A549 (cell line): ENCODE results near the gene SCARB1. TPM values are rescaled to one million over a fixed set of nuclear protein-coding genes. Genes with fewer than 3 reads are reported as not detected.
A peak's percentile ranks its signal among the peaks of the same experiment; 100 is the strongest.

Experiments
- ATAC-seq, 2 experiments: fragments of 200-7000 bp in 1 of 2; fragments of >200 bp in 1 of 2; cut with Nextera tagmentation in 1 of 2; cut with Tn5 transposase in 1 of 2; 3 replicates each; pipeline versions ENCODE4 v1.8.0 to v1.9.1; 2018 to 2020; ENCODE audit warnings: mild to moderate bottlenecking in 1 of 2, moderate library complexity in 1 of 2
- CTCF ChIA-PET: fragments of 300-600 bp; sonication (Branson Sonifier 250); formaldehyde crosslinking; extraction: SDS; loops from one replicate; lab custom pipeline; 2021; ENCODE audit warnings: antibody characterized with exemption, inconsistent platforms; lab: Yijun Ruan, JAX
- POLR2A ChIA-PET: fragments of 350-600 bp; formaldehyde crosslinking; extraction: SDS; loops from one replicate; lab custom pipeline; 2021; ENCODE audit warnings: antibody characterized with exemption, inconsistent platforms; lab: Yijun Ruan, JAX
- DNase-seq, 2 experiments: peaks; one replicate each; pipeline versions ENCODE4 v3.0.0 to v3.0.0-alpha.2; 2011 to 2016; ENCODE audit warnings: low read depth in 1 of 2, low spot score in 1 of 2
- FAIRE-seq: peaks from 2 replicates; lab custom pipeline; 2011; peaks lifted over from hg19 to GRCh38; lab: Jason Lieb, UNC
- H3K27ac ChIP-seq, 2 experiments: fragments of >200 bp; sonication (Bioruptor Twin); formaldehyde crosslinking; 3 replicates each; pipeline ENCODE4 v1.5.1; 2016 to 2017
- H3K4me1 ChIP-seq: fragments of >200 bp; sonication (Bioruptor Twin); formaldehyde crosslinking; 3 replicates; pipeline ENCODE4 v1.6.1; 2016
- H3K4me2 ChIP-seq: fragments of >200 bp; sonication (Bioruptor Twin); formaldehyde crosslinking; 3 replicates; pipeline ENCODE4 v1.6.1; 2016
- H3K4me3 ChIP-seq: fragments of >200 bp; sonication (Bioruptor Twin); formaldehyde crosslinking; 3 replicates; pipeline ENCODE4 v1.5.1; 2016
- H3K9me3 ChIP-seq: fragments of >200 bp; sonication (Bioruptor Twin); formaldehyde crosslinking; 3 replicates; pipeline ENCODE4 v1.6.1; 2016
- BHLHE40 ChIP-seq: IDR thresholded peaks from 2 replicates; pipeline ENCODE4 v1.6.1; 2012; ENCODE audit warnings: low read depth, low read length, inconsistent platforms
- CBX8 ChIP-seq: fragments of 200-600 bp; sonication (generic); IDR thresholded peaks from 2 replicates; pipeline ENCODE4 v1.6.1; 2016
- CHD4 ChIP-seq: fragments of 200-600 bp; sonication (generic); IDR thresholded peaks from 2 replicates; pipeline ENCODE4 v1.6.1; 2016; ENCODE audit warnings: antibody characterized with exemption, mild to moderate bottlenecking, borderline replicate concordance
- HOXA7 ChIP-seq: fragments of 250-450 bp; sonication (Bioruptor Pico); IDR thresholded peaks from 2 replicates; pipeline ENCODE4 v1.5.0; 2020; ENCODE audit warnings: mild to moderate bottlenecking, moderate library complexity
- HOXB13 ChIP-seq: fragments of 250-450 bp; sonication (Bioruptor Pico); IDR thresholded peaks from 2 replicates; pipeline ENCODE4 v1.5.0; 2020; ENCODE audit warnings: low read depth, mild to moderate bottlenecking, moderate library complexity
- HOXB5 ChIP-seq: fragments of 250-450 bp; sonication (Bioruptor Pico); IDR thresholded peaks from 2 replicates; pipeline ENCODE4 v1.5.0; 2020; ENCODE audit warnings: mild to moderate bottlenecking, moderate library complexity
- JUNB ChIP-seq: fragments of >200 bp; sonication (Bioruptor Twin); formaldehyde crosslinking; IDR thresholded peaks from 2 replicates; pipeline ENCODE4 v1.6.1; 2016
- MAFK ChIP-seq: fragments of 450-650 bp; IDR thresholded peaks from 2 replicates; pipeline ENCODE4 v1.6.1; 2014; ENCODE audit not compliant: partially characterized antibody
- PHF8 ChIP-seq: fragments of 200-600 bp; sonication (generic); IDR thresholded peaks from 2 replicates; pipeline ENCODE4 v1.6.1; 2016; ENCODE audit warnings: low read depth, mild to moderate bottlenecking, antibody characterized with exemption, moderate library complexity, borderline replicate concordance
- POLR2A ChIP-seq: IDR thresholded peaks from 2 replicates; pipeline ENCODE4 v1.6.1; 2012; ENCODE audit warnings: mild to moderate bottlenecking, low read length
- RAD21 ChIP-seq, 2 experiments: fragments of >200 bp in 1 of 2; sonication (Bioruptor Twin) in 1 of 2; formaldehyde crosslinking in 1 of 2; IDR thresholded peaks in 1 of 2; conservative IDR thresholded peaks in 1 of 2; 2 replicates in 1 of 2; 3 replicates in 1 of 2; pipeline ENCODE4 v1.6.1; 2012 to 2018; ENCODE audit warnings: inconsistent platforms in 1 of 2
- RARB ChIP-seq: fragments of 250-450 bp; sonication (Bioruptor Pico); IDR thresholded peaks from 2 replicates; pipeline ENCODE4 v1.8.0; 2021; ENCODE audit warnings: mild to moderate bottlenecking, moderate library complexity
- RFX5 ChIP-seq: fragments of 450-650 bp; IDR thresholded peaks from 2 replicates; pipeline ENCODE4 v1.7.1; 2014; ENCODE audit warnings: antibody characterized with exemption, mild to moderate bottlenecking, moderate library complexity
- RNF2 ChIP-seq: fragments of 200-600 bp; sonication (generic); IDR thresholded peaks from 2 replicates; pipeline ENCODE4 v1.6.1; 2016; ENCODE audit warnings: low read depth, mild to moderate bottlenecking, antibody characterized with exemption, moderate library complexity, borderline replicate concordance
- SREBF2 ChIP-seq: fragments of 450-650 bp; IDR thresholded peaks from 2 replicates; pipeline ENCODE4 v1.6.1; 2014; ENCODE audit warnings: mild to moderate bottlenecking, moderate library complexity
- ZFP36 ChIP-seq: fragments of 450-650 bp; IDR thresholded peaks from 2 replicates; pipeline ENCODE4 v1.6.1; 2014; ENCODE audit warnings: borderline replicate concordance; ENCODE audit not compliant: partially characterized antibody
- ZNF302 ChIP-seq: fragments of 250-450 bp; sonication (Bioruptor Pico); IDR thresholded peaks from 2 replicates; pipeline ENCODE4 v1.9.0; 2021; ENCODE audit warnings: inconsistent platforms, mild to moderate bottlenecking, moderate library complexity
- WGBS: methylation state at CpG from one replicate; pipeline ENCODE4 v1.1.6; 2017; ENCODE audit errors: missing lambda C conversion rate; 5-methylcytosine and 5-hydroxymethylcytosine counted together
- polyA plus RNA-seq, 4 experiments: library from polyadenylated mRNA; depleted of rRNA in 3 of 4; stranded (reverse); fragments of >200 nt; fragmentation: RNase III in 1 of 4; extraction: RNeasy Plus Mini Kit Qiagen cat#74134 plus additional on column Dnase treatment in 1 of 4; gene quantifications; 2 replicates in 3 of 4; 3 replicates in 1 of 4; pipeline ENCODE4 v1.2.3, GENCODE V29; 2011 to 2017
- TF ChIP-seq, protein P1 (sequence below): fragments of >200 bp; sonication (Bioruptor Twin); formaldehyde crosslinking; IDR thresholded peaks from 3 replicates; pipeline ENCODE4 v1.5.1; 2016
- TF ChIP-seq, protein P2 (sequence below): IDR thresholded peaks from 2 replicates; pipeline ENCODE4 v1.6.1; 2012; ENCODE audit warnings: low read depth, borderline replicate concordance
- TF ChIP-seq, protein P3 (sequence below): fragments of 150-350 bp; IDR thresholded peaks from 2 replicates; pipeline ENCODE4 v1.6.1; 2014; ENCODE audit warnings: low read depth, mild to moderate bottlenecking, low read length

Gene SCARB1
- polyA plus RNA-seq, 2 of the 4 experiments (the other 2 are of a cell fraction) = 81.1 to 154 TPM

DNA sequence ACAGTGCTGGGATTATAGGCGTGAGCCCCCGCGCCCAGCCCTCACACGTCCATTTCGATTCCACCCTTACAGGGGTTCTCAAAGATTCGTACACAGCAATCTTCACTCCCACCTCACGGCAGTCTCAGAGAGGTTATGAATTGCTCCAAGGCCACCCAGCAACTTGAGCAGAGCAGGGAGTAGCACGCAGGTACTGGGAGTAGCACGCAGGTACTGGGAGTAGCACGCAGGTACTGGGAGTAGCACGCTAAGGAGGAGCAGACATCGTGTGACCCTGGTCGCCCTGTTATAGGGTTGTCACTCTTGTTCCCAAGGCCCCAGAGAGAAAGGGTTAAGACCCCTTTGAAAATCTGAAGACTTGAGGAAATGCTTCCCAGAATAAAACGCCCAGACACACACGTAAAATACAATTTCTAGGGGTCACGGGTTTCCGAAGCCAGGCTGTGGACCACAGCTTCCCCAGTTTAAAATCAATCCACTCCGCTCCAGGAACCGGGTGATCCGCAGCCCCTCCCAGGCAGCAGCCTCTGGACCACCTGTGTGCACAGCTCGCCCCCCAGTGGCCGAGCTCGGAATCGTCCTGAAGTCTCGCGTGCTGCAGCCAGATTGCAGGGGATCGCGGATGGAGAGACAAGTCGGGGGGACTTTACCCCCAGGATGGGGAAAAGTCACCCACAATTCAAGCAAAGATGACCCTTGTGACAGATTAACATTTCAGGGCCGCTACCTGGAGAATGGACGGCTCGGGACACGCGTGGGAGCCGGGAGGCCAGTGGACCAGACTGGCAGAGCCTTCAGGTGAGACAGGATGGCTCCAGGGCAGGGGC lies 92.0 kb downstream of the SCARB1 start (continued):
- TF ChIP-seq, protein P1, sequence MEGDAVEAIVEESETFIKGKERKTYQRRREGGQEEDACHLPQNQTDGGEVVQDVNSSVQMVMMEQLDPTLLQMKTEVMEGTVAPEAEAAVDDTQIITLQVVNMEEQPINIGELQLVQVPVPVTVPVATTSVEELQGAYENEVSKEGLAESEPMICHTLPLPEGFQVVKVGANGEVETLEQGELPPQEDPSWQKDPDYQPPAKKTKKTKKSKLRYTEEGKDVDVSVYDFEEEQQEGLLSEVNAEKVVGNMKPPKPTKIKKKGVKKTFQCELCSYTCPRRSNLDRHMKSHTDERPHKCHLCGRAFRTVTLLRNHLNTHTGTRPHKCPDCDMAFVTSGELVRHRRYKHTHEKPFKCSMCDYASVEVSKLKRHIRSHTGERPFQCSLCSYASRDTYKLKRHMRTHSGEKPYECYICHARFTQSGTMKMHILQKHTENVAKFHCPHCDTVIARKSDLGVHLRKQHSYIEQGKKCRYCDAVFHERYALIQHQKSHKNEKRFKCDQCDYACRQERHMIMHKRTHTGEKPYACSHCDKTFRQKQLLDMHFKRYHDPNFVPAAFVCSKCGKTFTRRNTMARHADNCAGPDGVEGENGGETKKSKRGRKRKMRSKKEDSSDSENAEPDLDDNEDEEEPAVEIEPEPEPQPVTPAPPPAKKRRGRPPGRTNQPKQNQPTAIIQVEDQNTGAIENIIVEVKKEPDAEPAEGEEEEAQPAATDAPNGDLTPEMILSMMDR = peak; percentile 95

DNA sequence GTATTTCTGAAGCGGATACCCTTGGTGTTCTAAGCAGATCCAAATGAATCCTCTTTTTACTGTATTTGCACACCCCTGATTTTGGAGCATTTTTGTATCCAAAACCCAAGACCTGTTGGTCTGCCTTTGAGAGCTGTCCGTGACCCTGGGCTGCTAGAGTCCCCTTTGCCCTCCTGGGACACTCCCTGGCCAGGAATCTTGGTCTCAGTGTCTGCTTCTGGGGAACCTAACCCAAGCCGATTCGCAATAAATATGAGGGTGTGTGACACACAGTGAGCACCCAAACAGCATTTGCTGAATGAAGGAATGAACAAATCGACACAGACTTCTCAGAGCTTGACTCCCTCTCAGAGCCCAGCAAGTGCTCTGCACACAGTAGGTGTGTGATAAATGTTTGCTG lies 92.9 kb downstream of the SCARB1 start:
- peaks cover 52% of the 10 kb centered on the region for H3K4me1 ChIP-seq
- DNase-seq (no peak), FAIRE-seq (no peak), ATAC-seq (no peak)
- H3K27ac ChIP-seq = peak overlapping the region; percentile 12 to 65; a peak in 3 of 6 replicates
- WGBS = 68% methylated on average over 5 of the region's 5 CpGs
- ChIA-PET POLR2A (no interaction called here), CTCF (interaction anchor here (0.5 to 10.5 kb wide), 36 partner anchors 9 to 1428 kb away, joined by 3 to 93 read pairs (median 6); partner anchors contain the start of gene NCOR2)
- H3K4me2 ChIP-seq = peak overlapping the region; percentile 15; the same call in 1 of the 3 replicates
- TF ChIP-seq JUNB (no peak), HOXB5 (CRISPR knock-in tag) (no peak), POLR2A (no peak), ZNF302 (CRISPR knock-in tag) (no peak), ZFP36 (no peak), SREBF2 (no peak), MAFK (no peak), CHD4 (no peak), PHF8 (no peak), CBX8 (no peak), HOXB13 (CRISPR knock-in tag) (no peak)
- H3K9me3 ChIP-seq = peaks cover 2% of the 10 kb centered on the region; the same call in 1 of the 3 replicates
- H3K4me3 ChIP-seq = no peak overlapping the region

DNA sequence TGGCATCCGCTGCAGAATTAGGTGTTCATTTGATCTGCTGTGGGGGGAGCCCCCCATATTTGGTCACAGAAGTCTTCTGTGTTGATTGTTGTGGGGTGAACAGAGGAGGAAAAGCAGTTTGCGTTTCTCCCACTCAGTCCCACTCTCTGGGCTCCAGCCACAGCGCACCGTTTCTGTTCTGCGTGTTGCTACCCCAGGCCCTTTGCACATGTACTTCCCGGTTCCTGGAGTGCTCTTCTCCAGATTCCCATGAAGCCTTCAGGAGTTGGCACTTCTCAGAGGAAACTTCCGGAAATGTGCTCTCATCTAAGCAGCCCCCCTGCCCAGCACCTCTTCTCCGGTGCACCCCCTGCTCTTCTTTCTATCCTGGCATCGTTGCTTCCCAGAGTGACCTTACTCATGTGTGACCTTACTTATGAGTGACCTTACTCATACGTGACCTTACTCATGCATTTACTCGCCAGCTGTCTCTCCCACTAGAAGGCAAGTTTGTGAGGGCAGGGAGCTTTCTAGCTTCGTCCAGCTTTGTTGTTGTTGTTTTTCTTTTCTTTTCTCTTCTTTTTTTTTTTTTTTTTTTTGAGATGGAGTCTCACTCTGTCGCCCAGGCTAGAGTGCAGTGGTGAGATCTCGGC lies 93.7 kb downstream of the SCARB1 start:
- Histone ChIP-seq H3K4me3 (no peak overlapping the region), H3K27ac (peak overlapping the region; percentile 70 to 86; a peak in 5 of 6 replicates), H3K4me1 (peaks cover 45% of the 10 kb centered on the region), H3K4me2 (peak overlapping the region; percentile 65; the same call in 2 of the 3 replicates), H3K9me3 (peaks cover 9% of the 10 kb centered on the region)
- DNase-seq = no peak
- no peak for ATAC-seq
- POLR2A ChIA-PET = no interaction called here
- no peak for FAIRE-seq
- TF ChIP-seq RARB (CRISPR knock-in tag) = no peak
- TF ChIP-seq RFX5 = no peak
- TF ChIP-seq BHLHE40 = no peak
- no peak for TF ChIP-seq RAD21 (conservative IDR thresholded peaks at IDR 0.05 in 1 of 2, IDR thresholded peaks at IDR 0.05 in 1 of 2)
- no peak for TF ChIP-seq HOXA7 (CRISPR knock-in tag)
- TF ChIP-seq, protein P2, sequence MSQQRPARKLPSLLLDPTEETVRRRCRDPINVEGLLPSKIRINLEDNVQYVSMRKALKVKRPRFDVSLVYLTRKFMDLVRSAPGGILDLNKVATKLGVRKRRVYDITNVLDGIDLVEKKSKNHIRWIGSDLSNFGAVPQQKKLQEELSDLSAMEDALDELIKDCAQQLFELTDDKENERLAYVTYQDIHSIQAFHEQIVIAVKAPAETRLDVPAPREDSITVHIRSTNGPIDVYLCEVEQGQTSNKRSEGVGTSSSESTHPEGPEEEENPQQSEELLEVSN = no peak
- TF ChIP-seq, protein P3, sequence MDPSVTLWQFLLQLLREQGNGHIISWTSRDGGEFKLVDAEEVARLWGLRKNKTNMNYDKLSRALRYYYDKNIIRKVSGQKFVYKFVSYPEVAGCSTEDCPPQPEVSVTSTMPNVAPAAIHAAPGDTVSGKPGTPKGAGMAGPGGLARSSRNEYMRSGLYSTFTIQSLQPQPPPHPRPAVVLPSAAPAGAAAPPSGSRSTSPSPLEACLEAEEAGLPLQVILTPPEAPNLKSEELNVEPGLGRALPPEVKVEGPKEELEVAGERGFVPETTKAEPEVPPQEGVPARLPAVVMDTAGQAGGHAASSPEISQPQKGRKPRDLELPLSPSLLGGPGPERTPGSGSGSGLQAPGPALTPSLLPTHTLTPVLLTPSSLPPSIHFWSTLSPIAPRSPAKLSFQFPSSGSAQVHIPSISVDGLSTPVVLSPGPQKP = no peak
- TF ChIP-seq RNF2 = no peak
- CTCF ChIA-PET = interaction anchor here (0.7 to 10.5 kb wide), 14 partner anchors 8 to 738 kb away, joined by 3 to 93 read pairs (median 8); no protein-coding TSS in a partner anchor
- 91% methylated on average over 14 of the region's 14 CpGs for WGBS
